GM10847 (cell line): ENCODE results near the gene PARS2.

Source experiments
- POLR2A ChIP-seq: IDR thresholded peaks from 2 replicates; pipeline ENCODE4 v1.6.1; 2011; ENCODE audit not compliant: insufficient read length; ENCODE audit errors: extremely low read depth

Gene PARS2

GRCh38 chr1:54804471-54805132, 40.3 kb upstream of the PARS2 start:
- TF ChIP-seq POLR2A: no peak

DNA sequence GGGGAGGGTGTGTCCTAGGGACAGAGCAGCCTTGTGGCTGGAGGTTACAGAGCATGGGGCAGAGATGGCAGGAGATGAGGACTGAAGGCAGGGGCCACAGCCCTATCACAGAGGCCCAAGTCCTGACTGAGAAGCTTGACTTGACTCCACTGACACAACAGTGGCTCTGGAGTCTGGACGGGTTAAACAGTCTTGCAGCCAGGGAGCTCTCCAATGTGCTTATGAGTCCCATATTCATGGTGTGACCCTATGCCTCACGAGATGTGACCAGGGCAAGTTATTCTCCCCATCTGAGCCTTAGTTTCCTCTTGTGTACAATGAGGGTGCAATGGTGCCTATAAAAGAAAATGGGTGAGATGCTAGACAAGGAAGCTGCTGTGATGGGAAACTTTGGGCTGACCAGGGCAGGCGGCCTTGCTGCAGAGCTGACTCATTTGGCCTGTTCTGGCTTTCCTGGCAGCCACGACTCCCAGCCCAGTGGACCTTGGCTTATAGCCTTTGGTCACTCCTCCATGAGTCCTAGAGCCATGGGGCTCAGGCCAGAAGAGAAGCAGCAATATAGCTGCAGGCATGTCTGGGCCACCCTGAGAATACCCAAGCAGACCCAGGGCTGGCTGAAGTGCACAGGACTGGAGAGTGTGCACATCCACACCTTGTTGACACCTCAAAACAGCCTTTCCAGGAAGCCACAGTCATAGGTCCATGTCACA, 39.6 kb upstream of the PARS2 start:
- TF ChIP-seq POLR2A: no peak

DNA sequence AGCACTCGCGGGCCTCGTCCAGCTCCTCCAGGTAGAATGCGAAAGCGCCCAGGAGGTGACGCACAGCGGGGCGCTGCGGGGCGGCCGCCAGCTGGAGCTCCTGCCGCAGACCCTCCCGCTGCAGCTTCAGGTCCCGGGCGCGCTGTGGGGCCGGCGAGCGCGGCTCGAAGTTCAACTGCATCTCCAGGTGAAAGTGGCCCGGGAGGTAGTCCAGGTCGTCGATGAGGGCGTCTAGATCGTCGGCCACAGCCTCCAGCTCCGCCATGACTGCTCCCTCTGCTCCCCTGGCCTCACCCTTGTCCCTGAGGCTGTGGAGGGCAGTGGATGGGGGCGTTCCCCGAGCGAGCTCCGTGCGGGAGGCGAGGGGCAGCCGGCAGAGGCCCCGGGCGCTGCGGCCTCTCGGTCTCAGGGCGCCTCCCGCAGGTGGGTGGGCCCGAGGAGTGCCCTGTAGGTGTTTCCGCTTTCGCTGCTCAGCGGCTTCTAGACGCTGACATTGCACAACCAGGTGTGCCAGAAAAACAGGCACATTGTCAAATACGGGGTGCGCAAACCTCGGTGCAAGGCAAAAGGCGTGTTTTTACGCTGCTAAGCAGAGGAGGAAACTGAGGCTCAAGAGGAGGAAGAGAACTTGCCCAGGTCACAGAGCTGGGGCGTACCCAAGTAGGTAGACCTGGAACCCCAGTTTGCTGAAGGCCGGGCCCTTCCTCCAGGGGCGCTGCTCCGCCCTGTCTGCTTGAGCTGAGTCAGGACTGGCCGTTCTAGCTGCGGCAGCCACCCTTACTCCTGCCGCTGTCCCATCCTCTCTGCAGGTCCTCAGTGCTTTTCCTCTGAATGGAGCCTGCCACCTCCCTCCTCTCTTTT, 36.8 kb upstream of the PARS2 start, which contains the start of gene TTC22:
Gene TTC22, minus strand, starts transcription at position 425 of the 861 bp plus-strand sequence. Its CDS starts 160 bp downstream, at position 265.
- peak; percentile 14 for TF ChIP-seq POLR2A

- TF ChIP-seq POLR2A: no peak
Measured at GRCh38 chr1:54800041-54800898, 35.9 kb upstream of the PARS2 start.

- TF ChIP-seq POLR2A: no peak
Measured at GRCh38 chr1:54798769-54799641, 34.7 kb upstream of the PARS2 start.

GRCh38 chr1:54798206-54798605, 33.9 kb upstream of the PARS2 start:
- no peak for TF ChIP-seq POLR2A

DNA sequence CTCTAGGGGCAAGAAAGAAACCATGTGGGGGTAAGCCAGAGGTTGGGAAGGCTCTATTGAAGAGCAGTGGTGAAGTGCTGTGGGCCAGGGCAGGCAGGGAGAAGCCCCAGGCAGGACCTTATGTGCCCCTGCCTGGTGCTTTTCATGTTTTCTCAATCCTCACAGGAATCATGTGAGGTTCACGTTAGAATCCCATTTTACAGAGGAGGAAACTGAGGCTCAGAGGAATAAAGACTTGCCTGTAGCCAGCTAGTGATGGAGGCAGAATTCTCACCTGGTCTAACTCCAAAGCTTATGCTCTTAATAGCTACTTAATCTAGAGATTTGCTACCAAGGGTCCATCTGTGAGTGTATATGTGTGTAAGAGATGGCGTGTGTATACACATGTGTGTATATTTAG, 32.6 kb upstream of the PARS2 start:
- no peak for TF ChIP-seq POLR2A

- no peak for TF ChIP-seq POLR2A
Measured at GRCh38 chr1:54795841-54796468, 31.6 kb upstream of the PARS2 start.

GRCh38 chr1:54795356-54795665, 31.0 kb upstream of the PARS2 start:
- no peak for TF ChIP-seq POLR2A

DNA sequence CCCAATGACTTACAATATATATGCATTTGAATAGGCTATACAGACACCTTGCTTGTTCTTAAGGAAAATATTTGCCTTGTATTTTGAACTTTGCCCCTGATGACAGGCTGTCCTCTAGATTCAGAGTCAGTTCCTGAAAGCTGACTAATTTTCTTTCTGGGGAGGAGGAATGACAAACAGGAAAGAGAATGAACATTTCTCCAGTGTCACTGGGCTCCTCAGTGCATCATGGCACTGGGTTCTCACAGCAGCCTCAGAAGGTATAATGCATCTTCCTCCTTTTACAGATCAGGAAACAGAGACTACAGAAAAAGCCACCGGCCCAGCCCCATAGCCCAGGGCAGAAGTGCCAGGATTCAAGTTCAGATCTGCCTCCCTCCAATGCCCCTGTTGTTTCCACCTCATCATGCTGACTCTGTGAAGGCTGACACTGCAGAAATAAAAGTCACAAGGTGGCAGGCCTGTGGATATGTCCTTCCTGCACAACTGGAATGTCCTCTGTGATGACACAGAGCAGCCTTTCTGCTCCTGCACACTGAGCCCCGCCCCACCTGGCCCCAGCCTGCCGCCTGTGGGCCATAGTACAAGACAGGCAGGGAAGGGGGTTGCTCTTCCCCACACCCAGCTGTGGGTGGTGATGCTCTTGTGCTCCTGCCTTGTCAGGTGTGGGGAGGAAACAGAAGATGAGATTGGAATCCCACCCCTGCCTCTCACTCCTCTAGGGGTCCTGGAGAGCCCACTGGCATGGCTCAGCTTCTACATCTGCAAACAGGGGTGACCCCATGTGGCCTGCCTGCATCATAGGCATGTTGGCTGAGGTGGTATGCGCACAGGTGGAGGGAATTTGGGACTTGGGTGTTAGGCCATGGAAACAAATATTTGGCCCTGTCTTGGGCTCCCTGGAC, 30.4 kb upstream of the PARS2 start:
- TF ChIP-seq POLR2A: no peak

DNA sequence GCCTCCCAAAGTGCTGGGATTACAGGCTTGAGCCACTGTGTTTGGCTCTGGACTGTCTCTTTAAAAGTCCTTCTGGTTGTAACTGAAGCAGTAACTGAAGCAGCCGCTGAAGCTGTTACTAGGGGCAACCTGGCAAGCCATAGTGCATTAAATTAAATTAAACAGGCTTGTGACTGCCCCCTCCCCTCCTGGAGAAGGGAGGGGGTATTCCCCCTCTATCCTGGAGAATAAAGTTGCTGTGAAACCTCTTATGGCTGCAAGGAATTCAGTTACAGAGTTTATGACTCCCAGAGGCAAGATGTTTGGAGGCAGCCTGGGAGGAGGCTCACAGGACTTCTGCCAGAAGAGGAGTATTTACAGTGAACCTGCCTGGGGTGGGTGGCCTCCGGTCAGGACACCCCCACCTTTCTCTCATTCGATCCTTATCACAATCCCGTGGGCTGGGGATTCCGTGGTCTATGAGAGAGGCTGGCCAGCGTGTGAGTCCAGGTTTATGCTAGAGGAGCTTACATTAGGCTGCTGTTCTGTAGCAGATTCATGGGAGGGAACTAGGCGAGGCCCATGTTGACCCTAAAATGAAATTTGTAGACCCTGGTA, 28.5 kb upstream of the PARS2 start:
- no peak for TF ChIP-seq POLR2A

DNA sequence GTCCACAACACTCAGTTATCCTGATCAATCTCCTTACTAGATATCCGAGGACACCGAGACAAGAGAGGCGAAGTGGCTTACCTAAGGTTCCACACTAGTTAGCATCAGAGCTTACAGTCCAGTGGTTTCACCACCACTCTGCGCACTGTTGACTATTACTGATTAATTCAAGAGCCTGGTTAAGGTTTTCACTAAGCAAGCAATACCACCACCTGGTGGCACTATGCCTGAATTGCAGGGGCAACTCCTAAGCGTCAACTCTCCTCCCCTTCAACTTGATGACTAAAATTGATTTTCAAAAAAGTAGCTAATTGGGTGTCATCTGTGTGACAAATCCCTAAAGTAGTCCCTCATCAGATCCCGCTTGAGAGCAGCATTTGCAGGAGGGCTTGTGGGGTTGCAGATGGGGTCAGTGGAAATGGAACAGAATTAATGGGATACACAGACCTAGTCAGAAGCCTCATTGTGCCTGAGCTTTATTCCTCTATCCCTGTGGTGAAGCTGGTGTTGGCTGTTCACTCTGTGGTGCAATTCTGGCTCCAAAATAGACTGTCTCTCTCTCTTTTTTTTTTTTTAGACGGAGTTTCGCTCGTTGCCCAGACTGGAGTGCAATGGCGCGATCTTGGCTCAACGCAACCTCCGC, 27.7 kb upstream of the PARS2 start:
- no peak for TF ChIP-seq POLR2A
